CD4-positive, alpha-beta T cell treated with Interleukin-6 for 4 hours (primary cell): ENCODE measurements around the gene AHRR.
A peak's percentile ranks its signal among the peaks of the same experiment; 100 is the strongest.
"Not testable (repeated sequence)": the region's sequence is repeated elsewhere in the genome, so short reads cannot be mapped to it uniquely, and the experiment has no call there.

Experiments used
- DNase-seq: peaks from one replicate; pipeline ENCODE4 v3.0.0-alpha.2; 2020; ENCODE audit warnings: mixed read lengths

The AHRR gene

GRCh38 chr5:306011-306805, 15.3 kb upstream of the AHRR start:
- no peak for DNase-seq

DNA sequence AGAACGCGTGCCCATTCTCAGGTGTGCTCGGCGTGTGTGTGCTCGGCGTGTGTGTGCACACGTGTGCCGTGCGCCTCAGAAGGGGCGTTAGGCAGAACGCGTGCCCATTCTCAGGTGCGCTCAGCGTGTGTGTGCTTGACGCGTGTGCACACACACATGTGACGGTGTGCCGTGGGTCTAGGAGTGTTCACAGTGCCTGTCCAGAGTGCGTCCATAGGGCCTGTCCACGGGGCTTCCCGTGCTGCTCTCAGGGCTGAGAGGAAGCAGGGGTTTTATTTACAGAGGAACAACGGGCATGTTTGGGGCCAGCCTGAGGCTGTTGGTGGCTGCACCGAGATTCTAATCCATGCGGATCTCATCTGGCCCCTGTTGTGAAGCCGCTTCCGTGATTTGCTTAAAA, 14.2 kb upstream of the AHRR start:
- no peak for DNase-seq

- DNase-seq = no peak
Observed at GRCh38 chr5:307794-308579, 13.5 kb upstream of the AHRR start.

DNA sequence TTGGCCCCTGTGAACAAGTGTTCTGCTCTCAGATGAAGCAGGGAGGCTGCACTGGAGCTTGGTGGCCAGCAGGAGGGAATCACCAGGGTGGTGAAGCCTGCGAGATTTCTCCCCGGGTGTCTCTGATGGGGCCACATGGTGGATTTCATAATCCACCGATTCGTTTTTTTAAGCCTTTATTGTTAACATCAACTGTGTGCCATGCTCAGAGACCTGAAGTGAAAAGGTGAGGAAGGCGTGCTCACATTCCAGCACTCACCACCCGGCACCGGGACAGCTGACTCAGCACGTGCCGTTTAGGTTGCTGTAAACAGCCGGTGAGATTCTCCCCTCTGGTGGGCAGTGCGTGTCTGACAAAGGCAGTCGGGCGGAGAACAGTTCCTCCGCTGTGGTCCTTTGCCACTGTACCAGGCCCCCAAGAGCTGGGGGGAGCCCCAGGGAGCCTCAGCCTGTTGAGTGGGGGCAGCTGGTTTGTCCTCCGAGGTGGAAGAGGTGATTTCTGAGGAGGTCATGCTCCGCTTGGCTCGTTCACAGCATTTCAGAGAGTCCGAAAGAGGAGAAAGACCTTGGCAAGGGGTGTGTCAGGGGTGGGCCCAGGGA, 12.7 kb upstream of the AHRR start:
- no peak for DNase-seq

DNA sequence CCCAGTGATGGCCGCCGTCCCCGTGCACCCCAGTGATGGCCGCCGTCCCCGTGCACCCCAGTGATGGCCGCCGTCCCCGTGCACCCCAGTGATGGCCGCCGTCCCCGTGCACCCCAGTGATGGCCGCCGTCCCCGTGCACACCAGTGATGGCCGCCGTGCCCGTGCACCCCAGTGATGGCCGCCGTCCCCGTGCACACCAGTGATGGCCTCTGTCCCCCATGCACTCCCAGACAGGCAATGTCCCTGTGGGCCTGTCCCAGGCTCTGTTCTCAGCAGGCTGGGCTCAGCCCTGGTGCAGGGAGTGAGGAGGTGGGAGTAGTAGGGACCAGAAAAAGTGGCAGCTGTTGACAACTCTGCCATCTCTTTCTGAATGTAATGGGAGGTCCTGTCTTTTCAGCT, 11.7 kb upstream of the AHRR start:
- not testable (repeated sequence) for DNase-seq

GRCh38 chr5:310516-310915, 11.0 kb upstream of the AHRR start:
- DNase-seq = no peak

DNA sequence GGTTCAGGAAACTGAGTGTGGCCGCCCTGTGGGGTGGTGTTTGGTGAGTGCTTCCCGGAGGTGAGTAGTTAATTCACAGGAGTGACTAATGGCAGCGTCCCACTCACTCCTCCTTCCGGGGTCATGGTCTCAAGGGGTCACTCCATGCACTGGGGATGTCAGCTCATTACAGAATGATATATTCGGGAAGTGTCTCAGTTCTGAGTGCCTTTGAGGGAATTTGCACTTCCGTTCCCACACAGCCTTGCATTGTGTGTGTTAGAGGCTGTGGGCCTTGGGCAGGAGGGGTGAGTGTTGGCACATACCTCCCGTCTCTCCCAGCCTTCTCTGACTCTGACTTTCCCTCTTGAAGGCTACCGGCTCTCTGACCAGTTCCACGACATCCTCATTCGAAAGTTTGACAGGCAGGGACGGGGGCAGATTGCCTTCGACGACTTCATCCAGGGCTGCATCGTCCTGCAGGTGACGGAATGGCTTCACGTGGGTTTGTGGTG, 10.5 kb upstream of the AHRR start:
- DNase-seq = no peak

DNA sequence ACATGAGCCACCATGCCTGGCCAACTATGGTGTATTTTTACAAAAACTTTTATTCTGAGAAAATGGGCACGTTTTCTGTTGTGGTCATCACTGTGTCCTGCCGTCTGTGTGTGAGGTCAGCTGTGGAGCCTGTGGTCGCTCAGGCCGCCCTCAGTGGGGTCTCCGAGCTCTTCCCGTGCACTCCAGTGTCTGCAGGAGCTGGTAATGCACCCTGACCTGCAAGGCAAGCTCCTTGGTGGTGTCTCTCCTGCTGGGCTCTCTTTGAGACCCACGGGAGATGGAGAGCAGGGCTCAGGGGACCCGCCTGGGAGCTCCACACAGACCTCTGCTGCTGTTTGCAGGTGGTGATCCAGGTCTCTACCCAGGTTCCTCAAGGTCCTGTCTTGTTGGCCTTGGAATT, 9.6 kb upstream of the AHRR start:
- DNase-seq = no peak

GRCh38 chr5:312845-313244, 8.7 kb upstream of the AHRR start:
- no peak for DNase-seq

- DNase-seq = no peak
Observed at GRCh38 chr5:313265-313664, 8.2 kb upstream of the AHRR start.

DNA sequence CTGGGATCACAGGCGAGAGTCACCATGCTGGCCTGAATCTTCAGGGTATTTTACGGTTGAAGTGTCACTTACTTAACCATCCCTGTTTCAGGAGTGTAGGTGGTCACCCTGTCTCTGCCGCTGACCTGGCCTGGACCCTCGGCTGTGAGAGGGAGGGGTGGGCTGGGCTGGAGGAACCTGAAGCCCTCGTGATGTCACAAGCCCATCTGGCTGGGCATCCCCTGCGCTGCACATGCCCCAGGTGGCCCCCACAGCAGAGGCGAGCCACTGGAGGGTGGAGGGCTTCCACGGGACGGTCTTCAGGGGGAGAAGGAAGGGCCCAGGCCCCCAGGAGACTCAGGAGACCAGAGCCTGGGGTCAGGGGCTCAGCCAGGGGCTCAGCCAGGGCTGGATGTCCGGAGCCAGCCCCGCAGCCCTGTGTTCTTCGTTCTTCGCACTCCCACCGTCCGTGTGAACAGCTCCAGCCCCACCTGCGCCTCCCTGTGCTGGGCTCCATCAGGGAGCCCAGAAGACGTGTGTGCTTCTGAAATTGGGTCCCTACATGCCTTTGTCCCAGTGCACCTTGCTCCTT, 7.6 kb upstream of the AHRR start:
- no peak for DNase-seq

DNA sequence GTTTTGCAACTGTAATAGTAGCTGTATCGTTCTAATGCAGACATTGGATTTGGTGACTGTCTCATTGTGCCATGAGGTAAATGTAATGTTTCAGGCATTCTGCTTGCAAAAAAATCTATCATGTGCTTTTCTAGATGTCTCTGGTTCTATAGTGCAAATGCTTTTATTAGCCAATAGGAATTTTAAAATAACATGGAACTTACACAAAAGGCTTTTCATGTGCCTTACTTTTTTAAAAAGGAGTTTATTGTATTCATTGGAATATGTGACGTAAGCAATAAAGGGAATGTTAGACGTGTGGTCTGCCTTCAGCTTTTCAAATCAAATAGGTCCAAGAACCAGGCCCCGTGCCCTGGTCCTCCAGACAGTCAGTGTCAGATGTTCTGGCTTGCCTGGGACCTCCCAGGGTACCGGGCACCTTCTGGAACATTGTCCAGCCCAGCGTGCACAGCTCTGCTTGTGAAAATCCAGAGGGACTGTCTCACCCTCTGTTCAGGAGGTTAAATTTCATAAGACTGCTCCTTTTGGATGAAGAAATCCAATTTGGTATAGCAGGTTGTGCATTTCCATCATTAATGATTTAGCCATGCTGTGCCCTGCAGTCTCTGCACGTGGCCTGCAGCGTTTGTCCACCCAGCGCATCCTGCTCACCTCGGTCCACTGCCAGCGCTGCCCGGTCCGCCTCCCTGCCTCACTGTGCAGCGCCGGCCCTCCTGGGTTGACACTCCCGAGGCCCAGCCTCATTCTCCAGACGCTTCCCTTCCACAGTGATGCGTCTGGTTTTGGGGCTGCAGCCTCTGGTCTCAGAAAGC, 6.6 kb upstream of the AHRR start:
- DNase-seq = no peak

GRCh38 chr5:315488-316209, 5.9 kb upstream of the AHRR start:
- DNase-seq = no peak

DNA sequence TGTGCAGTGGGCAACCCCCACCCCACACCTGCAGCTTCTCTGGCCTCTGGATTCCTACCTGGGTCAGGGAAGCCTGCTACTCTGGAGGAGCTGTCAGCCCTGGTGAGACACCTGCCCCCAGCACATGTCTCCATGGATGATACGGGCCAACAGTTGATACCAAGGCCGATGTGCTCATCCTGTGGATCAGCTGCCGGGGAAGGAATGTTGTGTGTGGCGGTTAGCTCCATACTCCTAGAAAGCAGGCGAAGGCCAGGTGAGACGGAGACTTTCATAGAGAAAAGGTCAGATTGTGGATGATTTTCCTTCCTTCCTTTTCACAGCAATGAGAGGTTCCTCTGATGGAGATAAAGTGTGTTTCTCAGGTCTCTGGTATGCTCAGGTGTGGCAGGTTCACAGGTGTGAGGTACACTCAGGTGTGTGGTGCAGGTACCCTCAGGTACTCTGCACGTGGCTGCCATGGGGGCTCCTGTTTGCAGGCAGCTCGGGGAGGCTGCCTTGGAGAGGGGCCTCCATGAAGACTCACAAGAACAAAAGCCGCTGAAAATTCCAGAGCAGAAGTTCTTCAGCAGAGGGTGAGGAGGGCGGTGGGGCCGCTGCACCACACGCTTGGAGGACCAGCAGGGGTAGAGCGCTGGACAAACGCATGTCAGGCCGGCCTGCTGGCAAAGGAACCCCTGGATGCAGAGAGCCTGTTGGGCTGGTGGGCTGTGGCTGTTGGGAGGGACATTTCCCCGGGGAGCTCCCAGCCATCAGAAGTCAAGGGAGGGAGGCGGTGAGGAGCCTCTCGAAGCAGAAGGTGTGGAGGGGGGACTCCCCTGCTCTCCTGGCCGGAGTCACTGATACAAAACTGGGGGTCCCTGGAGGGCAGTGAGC, 5.1 kb upstream of the AHRR start:
- DNase-seq = no peak

DNA sequence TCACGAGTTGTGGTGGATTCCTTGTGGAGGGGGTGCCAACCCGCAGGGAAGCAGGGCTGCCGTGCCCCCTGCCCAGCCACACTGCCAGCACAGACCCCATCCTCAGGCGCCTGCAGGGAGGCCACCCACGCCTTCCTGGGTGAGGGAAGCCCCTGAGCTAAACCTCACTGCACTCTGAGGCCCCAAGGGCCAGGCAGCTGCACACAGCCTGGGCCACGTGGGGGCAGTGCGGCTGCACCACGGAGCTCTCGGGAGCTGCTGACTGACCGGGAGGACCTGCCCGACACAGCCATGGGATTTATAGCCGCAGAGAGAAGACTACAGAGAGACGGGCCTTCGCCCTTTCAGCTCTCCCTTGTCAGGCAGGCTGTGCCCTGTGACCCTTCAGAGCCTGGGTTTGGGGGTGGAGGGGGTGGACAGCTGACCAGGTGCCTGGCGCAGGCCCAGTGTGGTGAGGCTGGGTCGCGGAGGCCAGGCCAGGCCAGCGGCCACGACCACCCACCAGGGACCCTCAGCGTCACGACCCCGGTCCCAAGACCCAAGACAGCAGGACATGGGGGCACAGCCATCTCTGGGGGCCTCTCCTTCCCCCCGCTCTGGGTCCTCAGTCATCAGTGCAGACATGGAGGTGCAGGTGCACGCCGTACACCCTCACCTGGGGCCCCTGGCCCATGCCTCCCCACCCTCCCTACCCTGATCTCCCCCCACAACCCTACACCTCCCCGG, 4.3 kb upstream of the AHRR start:
- peak; percentile 29 for DNase-seq

DNA sequence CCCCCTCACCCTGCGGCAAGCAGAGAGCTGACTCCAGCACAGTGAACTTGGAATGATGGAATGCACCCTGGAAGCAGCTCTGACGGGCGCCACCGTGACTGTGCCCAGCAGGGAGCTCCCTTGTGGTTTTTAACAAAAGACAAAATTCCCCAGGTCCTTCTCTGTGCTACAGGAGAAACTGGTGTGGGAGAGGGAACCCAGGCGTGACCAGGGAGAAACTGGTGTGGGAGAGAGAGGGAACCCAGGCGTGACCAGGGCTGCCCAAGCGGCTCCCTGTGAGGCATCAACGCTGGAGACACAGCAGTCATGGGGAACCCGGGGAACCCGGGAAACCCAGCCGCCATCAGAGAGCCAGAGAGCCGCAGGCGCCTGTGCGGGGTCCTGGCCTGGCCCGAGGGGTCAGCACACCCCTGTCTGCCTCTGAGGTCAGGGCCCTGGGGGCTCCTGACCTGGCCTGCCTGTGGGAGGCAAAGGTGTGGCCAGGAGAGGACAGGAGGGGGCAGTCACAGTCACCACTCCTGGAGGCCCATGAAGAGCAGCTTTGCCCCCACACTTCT, 3.1 kb upstream of the AHRR start:
- no peak for DNase-seq

DNA sequence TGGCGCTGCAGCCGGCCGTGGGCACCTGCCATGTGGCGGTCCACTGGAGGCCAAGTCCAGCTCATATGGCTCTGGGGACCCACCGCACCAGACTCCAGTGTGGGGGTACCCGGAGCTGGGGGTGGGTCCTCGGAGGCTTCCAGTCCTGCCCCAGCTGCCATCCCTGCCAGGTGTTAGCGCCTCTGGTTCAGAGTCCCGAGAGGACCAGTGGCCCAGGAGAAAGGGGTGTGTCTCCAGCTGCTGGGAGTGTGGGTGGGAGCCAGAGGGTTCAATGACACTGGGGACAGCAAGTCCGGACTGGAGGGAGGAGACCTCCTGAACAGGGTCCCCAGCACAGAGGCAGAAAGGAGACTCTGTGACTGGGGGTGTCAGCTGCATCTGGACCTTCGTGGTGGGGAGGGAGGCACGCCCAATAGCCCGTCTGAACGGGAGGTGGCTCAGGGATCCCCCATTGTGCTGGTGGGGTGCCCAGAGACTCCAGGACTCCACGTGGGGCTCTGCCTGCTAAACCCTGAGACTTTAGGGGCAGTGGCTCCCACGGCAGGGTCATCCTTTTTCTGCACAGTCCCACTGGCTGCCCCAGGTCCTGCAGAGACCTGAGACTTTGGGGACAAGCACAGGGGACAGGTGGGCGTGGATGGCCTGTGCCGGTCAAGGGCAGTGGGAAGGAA, 2.4 kb upstream of the AHRR start:
- DNase-seq = no peak

DNA sequence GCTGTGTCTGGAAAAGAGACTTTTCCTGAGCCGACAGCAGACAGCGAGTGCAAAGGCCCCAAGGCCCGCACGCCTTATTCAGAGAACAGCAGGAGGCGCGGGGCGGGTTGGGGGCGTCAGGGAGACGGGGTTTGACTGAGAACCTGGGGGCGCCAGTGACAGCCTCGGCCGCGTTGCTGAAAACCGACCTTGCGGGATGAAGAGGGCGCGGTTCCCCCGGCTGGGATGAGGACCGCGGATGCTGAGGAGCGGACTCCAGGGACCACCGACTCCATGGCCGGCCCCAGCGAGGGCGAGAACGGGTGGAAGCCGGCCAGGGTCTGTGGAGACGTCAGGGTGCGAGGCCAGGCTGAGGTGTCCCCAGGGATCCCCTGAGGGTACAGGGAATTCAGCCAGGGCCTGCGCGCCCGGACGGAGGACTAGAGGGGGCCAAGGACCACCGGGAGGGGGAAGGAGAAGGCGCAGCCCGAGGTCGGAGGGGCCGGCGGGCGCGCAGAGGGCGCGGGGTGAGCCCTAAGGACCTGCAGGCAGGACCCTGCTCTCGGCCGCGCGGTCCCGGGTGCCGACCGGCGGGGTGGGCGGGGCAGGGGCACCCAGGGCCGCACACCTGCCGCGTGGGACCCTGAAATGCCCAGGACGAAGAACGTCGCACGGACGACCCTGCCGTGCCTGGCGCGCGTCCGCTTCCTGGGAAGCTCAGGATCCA, 837 bp upstream of the AHRR start:
- no peak for DNase-seq
